ENCODE data around the gene ITPR2.

Gene ITPR2

GRCh38 chr12:26629864-26630263 lies 203.1 kb downstream of the ITPR2 start:
- Histone ChIP-seq H3K27me3 (ENCODE audit: insufficient read depth, poor library complexity, severe bottlenecking) (no peaks in the 10 kb centered on the region), H3K4me3 (replicated peaks; ENCODE audit: insufficient read depth, low read length) (no peak overlapping the region), H3K27ac (replicated peaks) (no peak overlapping the region)
- DNase-seq (ENCODE audit: low read depth in 1 of 2, low spot score in 1 of 2): no peak
- TF ChIP-seq, protein P1, sequence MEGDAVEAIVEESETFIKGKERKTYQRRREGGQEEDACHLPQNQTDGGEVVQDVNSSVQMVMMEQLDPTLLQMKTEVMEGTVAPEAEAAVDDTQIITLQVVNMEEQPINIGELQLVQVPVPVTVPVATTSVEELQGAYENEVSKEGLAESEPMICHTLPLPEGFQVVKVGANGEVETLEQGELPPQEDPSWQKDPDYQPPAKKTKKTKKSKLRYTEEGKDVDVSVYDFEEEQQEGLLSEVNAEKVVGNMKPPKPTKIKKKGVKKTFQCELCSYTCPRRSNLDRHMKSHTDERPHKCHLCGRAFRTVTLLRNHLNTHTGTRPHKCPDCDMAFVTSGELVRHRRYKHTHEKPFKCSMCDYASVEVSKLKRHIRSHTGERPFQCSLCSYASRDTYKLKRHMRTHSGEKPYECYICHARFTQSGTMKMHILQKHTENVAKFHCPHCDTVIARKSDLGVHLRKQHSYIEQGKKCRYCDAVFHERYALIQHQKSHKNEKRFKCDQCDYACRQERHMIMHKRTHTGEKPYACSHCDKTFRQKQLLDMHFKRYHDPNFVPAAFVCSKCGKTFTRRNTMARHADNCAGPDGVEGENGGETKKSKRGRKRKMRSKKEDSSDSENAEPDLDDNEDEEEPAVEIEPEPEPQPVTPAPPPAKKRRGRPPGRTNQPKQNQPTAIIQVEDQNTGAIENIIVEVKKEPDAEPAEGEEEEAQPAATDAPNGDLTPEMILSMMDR (IDR thresholded peaks at IDR 0.05; ENCODE audit: insufficient read depth, low read length): no peak
- TF ChIP-seq GABPA (IDR thresholded peaks at IDR 0.05; ENCODE audit: low read depth) (no peak), POLR2AphosphoS5 (IDR thresholded peaks at IDR 0.05; ENCODE audit: low read depth) (no peak), REST (IDR thresholded peaks at IDR 0.05; ENCODE audit: insufficient replicate concordance, low read depth) (no peak), SPI1 (IDR thresholded peaks at IDR 0.05; ENCODE audit: borderline replicate concordance, low read depth) (no peak)

DNA sequence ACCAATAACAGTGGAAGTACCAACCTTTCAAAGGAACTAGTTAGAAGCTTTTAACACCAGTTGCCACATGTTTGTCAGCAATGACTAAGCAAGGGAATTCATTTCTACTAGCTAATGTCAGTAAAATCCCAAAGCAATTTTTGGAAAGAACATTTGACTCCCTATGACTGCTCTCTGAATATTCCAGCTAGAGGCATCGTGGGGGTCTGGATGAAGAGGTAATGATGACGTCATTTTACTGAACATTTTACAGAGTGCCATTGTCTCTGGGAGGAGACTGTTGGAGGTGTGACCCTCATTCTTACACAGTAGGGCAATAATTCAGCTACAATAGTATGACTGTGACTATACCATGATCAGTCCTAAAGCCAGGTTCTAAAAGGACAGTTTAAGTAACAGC lies 204.8 kb downstream of the ITPR2 start:
- DNase-seq (ENCODE audit: low read depth in 1 of 2, low spot score in 1 of 2): no peak
- no peak overlapping the region for H3K4me3 ChIP-seq (replicated peaks; ENCODE audit: insufficient read depth, low read length)
- TF ChIP-seq, protein P1 (IDR thresholded peaks at IDR 0.05; ENCODE audit: insufficient read depth, low read length): no peak
- TF ChIP-seq POLR2AphosphoS5 (IDR thresholded peaks at IDR 0.05; ENCODE audit: low read depth) (no peak), REST (IDR thresholded peaks at IDR 0.05; ENCODE audit: insufficient replicate concordance, low read depth) (no peak), SPI1 (IDR thresholded peaks at IDR 0.05; ENCODE audit: borderline replicate concordance, low read depth) (no peak), GABPA (IDR thresholded peaks at IDR 0.05; ENCODE audit: low read depth) (no peak)
- no peak overlapping the region for H3K27ac ChIP-seq (replicated peaks)
- H3K27me3 ChIP-seq (ENCODE audit: insufficient read depth, poor library complexity, severe bottlenecking): no peaks in the 10 kb centered on the region

GRCh38 chr12:26627335-26627734 lies 205.7 kb downstream of the ITPR2 start:
- no peak overlapping the region for H3K27ac ChIP-seq (replicated peaks)
- H3K4me3 ChIP-seq (replicated peaks; ENCODE audit: insufficient read depth, low read length): no peak overlapping the region
- no peaks in the 10 kb centered on the region for H3K27me3 ChIP-seq (ENCODE audit: insufficient read depth, poor library complexity, severe bottlenecking)
- no peak for TF ChIP-seq POLR2AphosphoS5 (IDR thresholded peaks at IDR 0.05; ENCODE audit: low read depth)
- no peak for TF ChIP-seq SPI1 (IDR thresholded peaks at IDR 0.05; ENCODE audit: borderline replicate concordance, low read depth)
- no peak for TF ChIP-seq REST (IDR thresholded peaks at IDR 0.05; ENCODE audit: insufficient replicate concordance, low read depth)
- TF ChIP-seq, protein P1 (IDR thresholded peaks at IDR 0.05; ENCODE audit: insufficient read depth, low read length): no peak
- no peak for TF ChIP-seq GABPA (IDR thresholded peaks at IDR 0.05; ENCODE audit: low read depth)
- no peak for DNase-seq (ENCODE audit: low read depth in 1 of 2, low spot score in 1 of 2)

Data from HL-60 (cell line).